Stimulated activated effector memory CD8-positive, alpha-beta T cell treated with anti-CD3 and anti-CD28 coated beads, Interleukin-12 subunit alpha, Interleukin-12 subunit beta, amount 100 ng/mL, for 72 hours (primary cell): ENCODE measurements around the gene BOK.
"Not testable (repeated sequence)": the region's sequence is repeated elsewhere in the genome, so short reads cannot be mapped to it uniquely, and the experiment has no call there.

ENCODE experiments used
- ATAC-seq: fragments of 150-1000 bp; cut with Tn5 transposase; 2 replicates; pipeline ENCODE4 v1.10.0; 2021
- DNase-seq, 2 donors: peaks; one replicate each; pipeline ENCODE4 v3.0.0; 2021 to 2022; ENCODE audit warnings: low spot score in 2 of 2
- H3K27ac Mint-ChIP-seq: one replicate; pipeline ENCODE4 v1.8.0; 2022; ENCODE audit warnings: mild to moderate bottlenecking, mixed read lengths
- H3K36me3 Mint-ChIP-seq: one replicate; pipeline ENCODE4 v1.8.0; 2022; ENCODE audit warnings: mild to moderate bottlenecking, mixed read lengths
- H3K4me1 Mint-ChIP-seq: one replicate; pipeline ENCODE4 v1.8.0; 2022; ENCODE audit warnings: mixed read lengths
- H3K4me3 Mint-ChIP-seq: one replicate; pipeline ENCODE4 v1.8.0; 2022; ENCODE audit warnings: mild to moderate bottlenecking, mixed read lengths
- H3K9me3 Mint-ChIP-seq: one replicate; pipeline ENCODE4 v1.8.0; 2022; ENCODE audit warnings: mixed read lengths

Gene BOK, protein sequence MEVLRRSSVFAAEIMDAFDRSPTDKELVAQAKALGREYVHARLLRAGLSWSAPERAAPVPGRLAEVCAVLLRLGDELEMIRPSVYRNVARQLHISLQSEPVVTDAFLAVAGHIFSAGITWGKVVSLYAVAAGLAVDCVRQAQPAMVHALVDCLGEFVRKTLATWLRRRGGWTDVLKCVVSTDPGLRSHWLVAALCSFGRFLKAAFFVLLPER

GRCh38 chr2:241558532-241559322, at the start of gene BOK:
BOK (plus strand) TSS chr2:241558745; CDS start chr2:241559484, 739 bp downstream.
- DNase-seq (no peak), ATAC-seq (no peak)
- H3K4me1 Mint-ChIP-seq: no peaks in the 10 kb centered on the region
- H3K4me3 Mint-ChIP-seq: peak within 1 kb of the TSS; percentile 57
- H3K36me3 Mint-ChIP-seq: no peaks in the 10 kb centered on the region
- H3K9me3 Mint-ChIP-seq: no peaks in the 10 kb centered on the region
- no peak within 1 kb of the TSS for H3K27ac Mint-ChIP-seq

GRCh38 chr2:241509155-241509784, 49.3 kb upstream of the BOK start:
- Mint-ChIP-seq H3K9me3 (no peaks in the 10 kb centered on the region), H3K4me3 (peak overlapping the region; percentile 79), H3K4me1 (peaks cover 38% of the 10 kb centered on the region), H3K36me3 (peaks cover 11% of the 10 kb centered on the region), H3K27ac (peak overlapping the region; percentile 80)
- ATAC-seq (no peak), DNase-seq (no peak)

DNA sequence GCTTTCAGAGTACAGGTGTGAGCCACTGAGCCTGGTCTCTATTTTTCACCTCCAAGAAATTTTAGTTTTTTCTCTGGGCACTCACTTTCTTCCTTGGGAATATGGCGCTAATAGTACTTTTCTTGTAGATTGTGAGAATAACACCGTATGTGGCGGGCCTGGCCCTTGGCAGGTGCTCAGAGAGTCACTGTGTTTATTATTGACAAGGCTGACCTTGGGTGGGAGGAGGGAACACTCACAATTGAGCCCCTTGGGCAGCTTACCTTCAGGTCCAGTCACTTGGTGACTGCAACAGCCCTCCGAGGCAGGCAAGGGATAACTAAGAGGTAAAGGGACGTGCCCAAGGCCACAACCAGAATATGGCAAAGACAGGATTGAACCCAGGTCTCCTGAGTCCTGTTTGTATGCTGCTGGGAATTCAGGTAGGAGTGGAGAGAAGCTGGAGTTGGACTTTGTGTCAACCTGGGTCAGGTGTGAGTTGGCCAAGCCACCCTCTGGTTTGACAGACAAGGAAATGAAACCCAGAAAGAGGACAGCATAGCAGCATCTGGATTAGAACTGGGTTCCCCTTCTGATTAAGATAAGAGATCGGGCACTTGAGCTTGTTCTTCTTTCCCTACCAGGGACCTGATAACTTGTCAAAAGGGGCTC, 47.3 kb upstream of the BOK start:
- H3K4me3 Mint-ChIP-seq: peak overlapping the region; percentile 79
- no peaks in the 10 kb centered on the region for H3K9me3 Mint-ChIP-seq
- peaks cover 6% of the 10 kb centered on the region for H3K36me3 Mint-ChIP-seq
- DNase-seq (no peak), ATAC-seq (no peak)
- no peak overlapping the region for H3K27ac Mint-ChIP-seq
- H3K4me1 Mint-ChIP-seq: peaks cover 26% of the 10 kb centered on the region

GRCh38 chr2:241514553-241514952, 44.0 kb upstream of the BOK start:
- Mint-ChIP-seq H3K36me3 (peaks cover 3% of the 10 kb centered on the region), H3K27ac (no peak overlapping the region), H3K4me3 (no peak overlapping the region), H3K9me3 (peaks cover 6% of the 10 kb centered on the region), H3K4me1 (peaks cover 19% of the 10 kb centered on the region)
- ATAC-seq: no peak
- no peak for DNase-seq

GRCh38 chr2:241514986-241515737, 43.4 kb upstream of the BOK start:
- ATAC-seq (no peak), DNase-seq (no peak)
- H3K4me1 Mint-ChIP-seq: peaks cover 16% of the 10 kb centered on the region
- no peak overlapping the region for H3K27ac Mint-ChIP-seq
- peaks cover 6% of the 10 kb centered on the region for H3K9me3 Mint-ChIP-seq
- H3K4me3 Mint-ChIP-seq: no peak overlapping the region
- H3K36me3 Mint-ChIP-seq: no peaks in the 10 kb centered on the region

GRCh38 chr2:241516520-241516965, 42.0 kb upstream of the BOK start:
- Mint-ChIP-seq H3K27ac (no peak overlapping the region), H3K4me3 (no peak overlapping the region), H3K4me1 (peaks cover 16% of the 10 kb centered on the region), H3K9me3 (peaks cover 6% of the 10 kb centered on the region), H3K36me3 (no peaks in the 10 kb centered on the region)
- no peak for DNase-seq
- ATAC-seq: no peak

- H3K4me1 Mint-ChIP-seq: peaks cover 16% of the 10 kb centered on the region
- H3K9me3 Mint-ChIP-seq: peaks cover 6% of the 10 kb centered on the region
- no peak overlapping the region for H3K27ac Mint-ChIP-seq
- DNase-seq (no peak), ATAC-seq (no peak)
- no peaks in the 10 kb centered on the region for H3K36me3 Mint-ChIP-seq
- H3K4me3 Mint-ChIP-seq: no peak overlapping the region
These were observed 41.2 kb upstream of the BOK start for GRCh38 chr2:241517297-241517696.

DNA sequence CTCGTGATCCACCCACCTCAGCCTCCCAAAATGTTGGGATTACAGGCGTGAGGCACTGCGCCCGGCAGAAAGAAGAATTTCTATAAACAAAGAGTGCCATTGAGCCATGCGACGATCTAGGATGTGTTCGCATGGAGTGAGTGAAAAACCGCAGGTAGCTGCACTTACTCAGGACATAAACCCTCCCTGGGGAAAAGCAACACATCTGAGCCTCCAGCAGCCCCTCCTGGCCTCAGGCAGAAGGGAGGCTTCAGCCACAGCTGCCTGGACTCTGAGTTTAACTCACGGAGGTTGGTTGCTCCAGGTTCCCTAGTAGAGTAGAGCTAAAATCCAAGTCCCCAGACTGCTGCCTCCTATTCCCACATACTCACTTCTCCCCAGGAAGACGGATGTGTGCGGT, 38.9 kb upstream of the BOK start:
- H3K27ac Mint-ChIP-seq: no peak overlapping the region
- H3K4me3 Mint-ChIP-seq: no peak overlapping the region
- peaks cover 6% of the 10 kb centered on the region for H3K9me3 Mint-ChIP-seq
- H3K36me3 Mint-ChIP-seq: no peaks in the 10 kb centered on the region
- ATAC-seq (no peak), DNase-seq (no peak)
- H3K4me1 Mint-ChIP-seq: peaks cover 16% of the 10 kb centered on the region

- Mint-ChIP-seq H3K4me1 (peaks cover 2% of the 10 kb centered on the region), H3K27ac (no peak overlapping the region), H3K36me3 (no peaks in the 10 kb centered on the region), H3K9me3 (peaks cover 7% of the 10 kb centered on the region), H3K4me3 (no peak overlapping the region)
- no peak for DNase-seq
- ATAC-seq: no peak
These were observed 36.1 kb upstream of the BOK start for GRCh38 chr2:241522477-241522876.

DNA sequence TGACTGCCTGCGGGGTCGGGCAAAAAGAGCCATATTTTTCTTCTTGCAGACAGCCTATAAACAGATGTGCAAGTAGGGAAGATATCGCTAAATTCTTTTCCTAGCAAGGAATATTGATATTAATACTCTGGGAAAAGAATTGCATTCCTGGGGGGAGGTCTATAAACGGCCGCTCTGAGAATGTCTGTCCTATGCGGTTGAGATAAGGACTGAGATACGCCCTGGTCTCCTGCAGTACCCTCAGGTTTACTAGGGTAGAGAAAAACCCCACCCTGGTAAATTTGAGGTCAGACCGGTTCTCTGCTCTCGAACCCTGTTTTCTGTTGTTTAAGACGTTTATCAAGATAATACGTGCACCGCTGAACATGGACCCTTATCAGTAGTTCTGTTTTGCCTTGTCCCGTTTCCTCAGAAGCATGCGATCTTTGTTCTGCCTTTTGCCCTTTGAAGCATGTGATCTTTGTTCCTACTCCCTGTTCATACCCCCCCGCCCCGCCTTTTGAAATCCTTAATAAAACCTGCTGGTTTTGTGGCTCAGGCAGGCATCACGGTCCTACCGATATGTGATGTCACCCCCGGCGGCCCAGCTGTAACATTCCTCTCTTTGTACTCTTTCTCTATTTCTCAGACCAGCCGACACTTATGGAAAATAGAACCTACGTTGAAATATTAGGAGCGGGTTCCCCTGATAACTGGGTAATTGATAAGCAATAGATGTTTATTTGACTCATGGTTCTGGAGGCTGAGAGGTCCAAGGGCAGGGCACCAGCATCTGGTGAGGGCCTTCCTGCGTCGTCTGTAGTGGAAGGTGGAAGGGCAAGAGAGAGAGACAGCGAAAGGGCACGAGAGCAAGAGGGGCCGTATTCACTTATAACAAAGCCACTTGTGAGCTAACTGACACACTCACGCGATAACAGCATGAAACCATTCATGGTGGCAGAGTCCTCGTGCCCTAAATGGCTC, 32.4 kb upstream of the BOK start:
- H3K36me3 Mint-ChIP-seq, H3K4me3 Mint-ChIP-seq, ATAC-seq, DNase-seq, H3K27ac Mint-ChIP-seq, H3K9me3 Mint-ChIP-seq, H3K4me1 Mint-ChIP-seq: not testable (repeated sequence)

DNA sequence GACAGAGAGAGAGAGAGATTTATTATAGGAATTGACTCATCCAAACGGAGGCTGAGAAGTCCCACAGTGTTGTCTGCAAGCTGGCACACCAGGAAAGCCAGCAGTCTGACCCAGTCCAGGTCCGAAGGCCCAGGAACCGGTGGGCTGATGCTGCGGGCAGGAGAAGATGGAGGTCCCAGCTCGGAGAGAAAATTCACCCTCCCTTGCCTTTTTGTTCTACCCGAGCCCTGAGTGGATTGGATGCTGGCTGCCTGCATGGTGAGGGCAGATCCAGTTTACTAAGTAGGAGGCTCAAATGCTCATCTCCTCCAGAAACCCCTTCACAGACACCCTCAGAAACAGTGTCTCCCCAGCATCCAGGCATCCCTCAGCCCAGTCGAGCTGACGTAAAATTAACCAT, 28.0 kb upstream of the BOK start:
- peaks cover 6% of the 10 kb centered on the region for H3K9me3 Mint-ChIP-seq
- H3K4me3 Mint-ChIP-seq: no peak overlapping the region
- no peaks in the 10 kb centered on the region for H3K36me3 Mint-ChIP-seq
- H3K4me1 Mint-ChIP-seq: no peaks in the 10 kb centered on the region
- DNase-seq: no peak
- H3K27ac Mint-ChIP-seq: no peak overlapping the region
- ATAC-seq: no peak

DNA sequence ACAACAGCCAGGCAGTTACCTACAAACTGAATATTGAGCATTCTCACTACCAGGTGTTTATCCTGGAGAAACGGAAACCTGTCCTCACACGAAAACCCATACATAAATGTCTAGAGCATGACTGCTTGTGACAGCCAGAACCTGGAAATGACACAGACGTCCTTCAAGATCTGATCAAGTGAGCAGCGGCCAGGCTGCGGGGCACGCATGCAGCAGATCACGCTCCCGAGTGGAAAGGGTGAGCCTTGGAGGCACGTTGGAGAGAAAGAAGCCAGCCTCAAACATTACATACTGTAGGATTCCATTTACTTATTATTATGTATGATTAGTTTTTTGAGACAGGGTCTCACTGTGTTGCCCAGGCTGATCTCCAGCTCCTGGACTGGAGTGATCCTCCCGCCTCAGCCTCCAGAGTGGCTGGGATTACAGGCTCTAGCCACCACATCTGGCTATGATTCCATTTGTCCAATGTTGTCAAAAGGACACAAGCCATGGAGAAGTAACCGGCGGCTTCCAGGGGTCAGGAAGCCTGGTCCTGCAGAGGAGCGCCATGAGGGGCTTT, 27.3 kb upstream of the BOK start:
- no peak for ATAC-seq

DNA sequence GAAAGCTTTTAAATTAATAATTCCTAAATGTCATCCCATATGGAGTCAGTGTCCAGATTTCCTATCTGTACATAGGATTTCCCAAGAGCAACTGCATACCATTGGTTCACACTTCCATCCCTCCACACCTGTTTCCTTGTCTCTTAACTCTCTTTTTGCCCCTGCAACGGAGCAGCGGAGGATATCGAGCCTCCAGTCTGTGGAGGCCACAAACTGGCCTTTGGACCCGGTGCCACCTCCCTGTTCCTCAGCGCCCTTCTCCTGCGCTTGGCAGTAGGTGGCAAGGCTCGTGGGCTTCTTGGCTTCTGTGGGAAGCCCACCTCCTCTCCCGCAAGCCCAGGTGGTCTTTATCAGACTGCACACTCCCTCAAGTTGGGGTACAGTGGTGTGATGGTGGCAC, 26.4 kb upstream of the BOK start:
- no peak overlapping the region for H3K4me3 Mint-ChIP-seq
- no peaks in the 10 kb centered on the region for H3K9me3 Mint-ChIP-seq
- no peak overlapping the region for H3K27ac Mint-ChIP-seq
- DNase-seq (no peak), ATAC-seq (no peak)
- no peaks in the 10 kb centered on the region for H3K36me3 Mint-ChIP-seq
- H3K4me1 Mint-ChIP-seq: no peaks in the 10 kb centered on the region

More for the DNA sequence above, 27.3 kb upstream of the BOK start:
- Mint-ChIP-seq H3K4me3 (no peak overlapping the region), H3K36me3 (no peaks in the 10 kb centered on the region), H3K4me1 (no peaks in the 10 kb centered on the region), H3K9me3 (peaks cover 2% of the 10 kb centered on the region), H3K27ac (no peak overlapping the region)
- no peak for DNase-seq
